Muscle layer of duodenum (tissue), 2 donors: ENCODE data around the gene NEU2.
"Not testable (repeated sequence)": the region's sequence is repeated elsewhere in the genome, so short reads cannot be mapped to it uniquely, and the experiment has no call there.

Experiments
- H3K27ac ChIP-seq: one replicate; pipeline ENCODE4 v1.7.0; 2013; ENCODE audit warnings: mild to moderate bottlenecking, low read length
- H3K27me3 ChIP-seq: one replicate; pipeline ENCODE4 v1.7.0; 2013; ENCODE audit warnings: low read depth, mild to moderate bottlenecking, control low read depth, low read length
- H3K36me3 ChIP-seq, 2 donors: one replicate each; pipeline ENCODE4 v1.7.0; 2013; ENCODE audit warnings: low read length in 2 of 2, control low read depth in 1 of 2, mild to moderate bottlenecking in 1 of 2; ENCODE audit not compliant: insufficient read depth in 2 of 2, control insufficient read depth in 1 of 2
- H3K4me1 ChIP-seq, 2 donors: one replicate each; pipeline ENCODE4 v1.7.0; 2013; ENCODE audit warnings: low read length in 2 of 2, mild to moderate bottlenecking in 2 of 2, control low read depth in 1 of 2, moderate library complexity in 1 of 2; ENCODE audit not compliant: insufficient read depth in 2 of 2, control insufficient read depth in 1 of 2
- H3K4me3 ChIP-seq, 2 donors: one replicate each; pipeline ENCODE4 v1.7.0; 2013; ENCODE audit warnings: low read length in 2 of 2, low read depth in 1 of 2, mild to moderate bottlenecking in 1 of 2
- H3K9me3 ChIP-seq, 2 donors: one replicate each; pipeline ENCODE4 v1.7.0; 2013; ENCODE audit warnings: low read length in 2 of 2, control low read depth in 1 of 2, mild to moderate bottlenecking in 1 of 2; ENCODE audit not compliant: control insufficient read depth in 1 of 2
- donor health status: healthy.

Gene NEU2

DNA sequence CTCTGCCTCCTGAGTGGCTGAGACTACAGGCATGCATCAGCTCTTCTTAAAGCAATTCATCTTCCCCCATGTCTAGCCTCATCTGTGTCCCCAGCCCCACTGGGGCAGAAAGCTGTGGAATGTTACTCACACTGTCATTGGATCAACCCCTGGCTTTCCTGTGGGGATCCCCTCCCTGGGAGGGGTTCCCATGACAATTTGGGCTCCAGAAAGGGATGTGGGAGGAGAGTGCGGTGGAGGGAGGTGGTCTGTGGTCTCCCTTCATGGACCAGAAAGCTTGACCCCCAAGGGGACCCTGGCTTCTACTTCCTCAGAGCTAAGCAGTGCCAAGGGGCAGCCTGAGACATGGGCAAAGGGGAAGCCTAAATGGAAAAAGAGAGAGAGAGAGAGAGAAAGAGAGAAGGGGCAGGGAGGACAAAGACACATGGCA is 20.8 kb upstream of the NEU2 start:
- H3K4me1 ChIP-seq = no peaks in the 10 kb centered on the region
- peak overlapping the region in 1 of 2 donors; percentile 47 for H3K4me3 ChIP-seq
- H3K27ac ChIP-seq = peak overlapping the region; percentile 71
- no peaks in the 10 kb centered on the region for H3K27me3 ChIP-seq
- no peaks in the 10 kb centered on the region for H3K9me3 ChIP-seq
- no peaks in the 10 kb centered on the region for H3K36me3 ChIP-seq

DNA sequence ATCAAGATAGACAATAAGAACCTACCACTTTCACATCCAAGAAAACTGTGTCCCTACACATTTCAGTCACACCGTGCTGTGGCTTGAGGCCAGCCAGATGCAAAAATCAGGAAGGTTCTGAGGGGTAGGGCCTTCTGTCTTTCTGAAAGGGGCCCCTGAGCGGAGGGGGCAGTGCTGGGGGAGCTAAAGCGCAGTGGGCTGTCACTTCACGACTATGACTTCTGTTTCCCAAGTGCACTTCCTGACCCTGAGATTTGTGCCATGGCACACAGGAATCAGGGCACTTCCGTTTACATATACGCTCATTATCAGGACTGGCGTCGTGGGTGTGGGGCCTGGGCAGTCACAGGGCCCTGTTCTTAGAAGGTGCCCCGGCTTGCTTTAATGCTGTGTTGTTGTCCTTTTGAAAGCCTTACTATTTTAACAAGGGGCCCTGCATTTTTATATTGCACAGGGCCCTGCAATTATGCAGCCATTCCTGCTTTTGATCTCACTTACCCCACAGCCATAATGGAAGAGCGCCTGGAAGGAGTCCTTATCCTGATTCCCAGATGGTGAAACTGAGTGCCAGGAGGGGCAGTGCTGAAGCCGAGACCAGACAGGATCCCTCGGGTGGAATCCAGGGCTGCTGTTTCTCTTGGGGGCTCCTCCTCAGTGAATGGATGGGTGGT is 20.0 kb upstream of the NEU2 start:
- Histone ChIP-seq H3K27me3 (no peaks in the 10 kb centered on the region), H3K27ac (peak overlapping the region; percentile 71), H3K9me3 (no peaks in the 10 kb centered on the region), H3K4me3 (peak overlapping the region in 1 of 2 donors; percentile 47), H3K36me3 (no peaks in the 10 kb centered on the region), H3K4me1 (no peaks in the 10 kb centered on the region)

DNA sequence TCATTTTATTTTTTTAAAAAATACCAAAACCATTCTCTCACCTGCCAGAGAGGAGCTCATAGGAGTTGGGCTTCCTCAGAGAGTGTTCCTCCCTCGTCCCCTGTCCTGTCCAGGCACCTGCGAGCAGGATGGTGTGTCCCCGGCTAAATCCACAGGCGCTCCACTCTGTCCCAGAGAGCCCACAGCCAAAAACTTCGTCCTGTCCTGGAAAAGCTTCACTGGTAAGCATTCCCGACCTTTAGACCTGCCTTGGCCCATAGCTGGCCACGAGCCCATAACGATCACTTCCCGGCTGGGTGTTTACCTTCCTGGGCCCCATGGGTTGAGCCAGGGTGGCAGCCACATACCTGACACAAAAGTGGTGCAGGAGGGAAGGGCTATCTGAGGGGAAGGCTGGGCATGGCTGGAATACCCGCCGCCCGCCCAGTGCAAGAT is 19.4 kb upstream of the NEU2 start, which contains the start of gene NGEF:
TSS of gene NGEF (minus strand) at position 230 of the 435 bp plus-strand sequence. CDS start 38,366 bp downstream, outside the sequence.
- no peaks in the 10 kb centered on the region for H3K4me1 ChIP-seq
- H3K36me3 ChIP-seq = no peaks in the 10 kb centered on the region
- H3K9me3 ChIP-seq = peaks cover 0 to 2% of the 10 kb centered on the region in 2 donors
- no peaks in the 10 kb centered on the region for H3K27me3 ChIP-seq
- peak within 1 kb of the TSS; percentile 71 for H3K27ac ChIP-seq
- peak within 1 kb of the TSS in 1 of 2 donors; percentile 47 for H3K4me3 ChIP-seq

DNA sequence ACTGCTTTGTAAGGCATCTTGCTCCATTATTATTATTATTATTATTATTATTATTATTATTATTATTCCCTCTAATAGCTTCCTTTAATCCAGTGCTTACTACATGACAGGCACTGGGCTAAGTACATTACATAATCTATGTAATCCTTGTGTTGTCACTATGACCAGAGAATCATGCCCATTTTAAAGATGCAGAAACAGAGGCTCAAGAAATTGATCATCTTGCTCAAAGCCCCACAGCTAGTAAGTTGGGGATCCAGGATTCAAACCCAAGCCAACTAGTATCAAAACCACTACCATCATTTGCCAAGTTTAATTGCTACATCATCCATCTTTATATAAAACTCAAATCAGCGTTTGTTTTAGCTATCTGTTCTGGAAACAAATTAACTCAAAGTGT is 18.8 kb upstream of the NEU2 start:
- H3K36me3 ChIP-seq = no peaks in the 10 kb centered on the region
- no peak overlapping the region for H3K4me3 ChIP-seq
- H3K4me1 ChIP-seq = no peaks in the 10 kb centered on the region
- peaks cover 0 to 2% of the 10 kb centered on the region in 2 donors for H3K9me3 ChIP-seq
- no peak overlapping the region for H3K27ac ChIP-seq
- H3K27me3 ChIP-seq = no peaks in the 10 kb centered on the region

GRCh38 chr2:233015019-233015645 is 17.3 kb upstream of the NEU2 start:
- Histone ChIP-seq H3K9me3 (peaks cover 0 to 2% of the 10 kb centered on the region in 2 donors), H3K4me1 (no peaks in the 10 kb centered on the region), H3K36me3 (no peaks in the 10 kb centered on the region), H3K4me3 (no peak overlapping the region), H3K27ac (no peak overlapping the region), H3K27me3 (no peaks in the 10 kb centered on the region)

DNA sequence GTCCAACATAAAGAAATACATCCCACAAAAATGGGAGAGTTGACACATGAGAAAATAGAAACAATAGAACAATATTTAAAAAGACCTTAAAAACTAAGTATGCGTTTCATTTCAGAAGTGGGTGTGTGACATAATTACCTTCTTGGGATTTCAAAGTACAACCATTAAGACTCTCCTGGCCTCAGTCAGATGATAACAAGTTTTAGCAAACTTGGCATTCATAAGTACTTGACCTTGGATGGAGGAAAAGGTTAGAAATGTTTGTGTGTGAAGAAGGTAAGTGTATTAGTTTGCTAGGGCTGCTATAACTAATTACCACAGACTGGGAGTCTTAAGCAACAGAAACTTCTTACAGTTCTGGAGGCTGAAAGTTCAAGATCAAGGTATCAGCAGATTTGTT is 14.5 kb upstream of the NEU2 start:
- H3K9me3 ChIP-seq = peaks cover 0 to 2% of the 10 kb centered on the region in 2 donors
- H3K4me3 ChIP-seq = no peak overlapping the region
- no peaks in the 10 kb centered on the region for H3K4me1 ChIP-seq
- no peak overlapping the region for H3K27ac ChIP-seq
- no peaks in the 10 kb centered on the region for H3K36me3 ChIP-seq
- H3K27me3 ChIP-seq = no peaks in the 10 kb centered on the region

GRCh38 chr2:233019610-233020009 is 12.9 kb upstream of the NEU2 start:
- H3K36me3 ChIP-seq, H3K4me1 ChIP-seq, H3K27me3 ChIP-seq, H3K4me3 ChIP-seq, H3K27ac ChIP-seq, H3K9me3 ChIP-seq: not testable (repeated sequence)

DNA sequence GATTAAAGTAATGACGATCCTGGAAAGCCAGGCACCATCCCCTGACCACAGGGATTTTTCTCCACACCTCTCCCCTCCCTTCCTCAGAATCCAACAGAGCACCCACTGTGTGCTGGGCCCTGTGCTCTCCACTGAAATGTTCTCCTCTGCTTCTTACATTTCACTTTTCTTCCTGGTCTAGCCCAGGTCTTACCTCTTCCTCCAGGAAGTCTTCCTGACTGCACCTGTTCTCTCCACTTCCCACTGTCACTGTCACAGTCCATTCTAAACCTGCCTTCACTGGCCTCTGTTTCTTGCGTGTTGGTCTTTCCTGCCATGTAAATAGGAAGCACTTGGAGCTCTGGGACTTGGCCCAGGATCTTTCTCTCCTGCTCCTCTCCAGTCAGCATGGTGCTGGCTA is 12.0 kb upstream of the NEU2 start:
- no peaks in the 10 kb centered on the region for H3K36me3 ChIP-seq
- H3K4me1 ChIP-seq = no peaks in the 10 kb centered on the region
- no peak overlapping the region for H3K4me3 ChIP-seq
- no peaks in the 10 kb centered on the region for H3K27me3 ChIP-seq
- no peak overlapping the region for H3K27ac ChIP-seq
- H3K9me3 ChIP-seq = peaks cover 0 to 2% of the 10 kb centered on the region in 2 donors

- no peaks in the 10 kb centered on the region for H3K4me1 ChIP-seq
- H3K4me3 ChIP-seq = no peak overlapping the region
- H3K9me3 ChIP-seq = peaks cover 0 to 2% of the 10 kb centered on the region in 2 donors
- no peak overlapping the region for H3K27ac ChIP-seq
- no peaks in the 10 kb centered on the region for H3K27me3 ChIP-seq
- no peaks in the 10 kb centered on the region for H3K36me3 ChIP-seq
Measured at GRCh38 chr2:233021771-233022170, 10.7 kb upstream of the NEU2 start.

- Histone ChIP-seq H3K9me3 (peaks cover 0 to 1% of the 10 kb centered on the region in 2 donors), H3K27ac (no peak overlapping the region), H3K36me3 (no peaks in the 10 kb centered on the region), H3K4me1 (no peaks in the 10 kb centered on the region), H3K4me3 (no peak overlapping the region), H3K27me3 (no peaks in the 10 kb centered on the region)
Measured at GRCh38 chr2:233022561-233022960, 9.9 kb upstream of the NEU2 start.

DNA sequence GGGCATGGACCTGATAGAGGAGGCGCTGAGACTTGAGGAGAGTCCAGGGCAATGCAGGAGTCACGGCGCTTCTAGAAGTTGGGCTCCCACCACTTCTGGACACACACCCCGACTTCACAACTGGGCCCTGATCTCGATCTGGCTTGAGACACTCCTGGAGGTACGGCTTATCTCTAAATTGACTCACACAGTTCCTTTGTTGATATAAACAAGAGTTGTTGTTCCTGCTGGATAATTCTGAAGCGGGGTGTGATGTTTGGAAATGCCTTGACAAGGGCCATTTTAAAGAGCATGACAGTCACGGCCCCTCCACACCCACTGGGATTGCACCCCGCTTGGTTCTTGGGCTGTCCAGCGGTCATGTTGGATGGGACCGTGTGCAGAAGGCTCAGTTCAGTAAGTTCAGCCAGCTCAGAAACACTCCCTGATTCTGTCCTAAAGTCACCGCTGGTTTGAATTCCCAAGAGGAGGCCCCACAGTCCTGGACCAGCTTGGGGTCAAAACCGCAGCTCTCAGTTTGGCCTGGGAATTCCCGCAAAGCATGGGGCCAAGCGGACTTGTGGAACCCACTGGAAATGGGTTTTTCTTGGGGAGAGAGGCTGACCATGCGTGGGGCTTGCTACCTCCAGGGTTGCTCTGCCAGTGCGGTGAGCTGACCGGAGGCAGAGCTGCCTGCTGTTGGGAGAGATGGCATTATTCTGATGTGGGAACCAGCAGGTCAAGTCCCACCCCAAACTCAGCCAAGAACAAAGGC is 9.3 kb upstream of the NEU2 start:
- Histone ChIP-seq H3K4me1 (no peaks in the 10 kb centered on the region), H3K9me3 (no peaks in the 10 kb centered on the region), H3K27ac (no peak overlapping the region), H3K4me3 (no peak overlapping the region), H3K36me3 (no peaks in the 10 kb centered on the region), H3K27me3 (no peaks in the 10 kb centered on the region)
